Iris pigment epithelial cell (primary cell): ENCODE data around the gene URB1.
A peak's percentile ranks its signal among the peaks of the same experiment; 100 is the strongest.
"Not testable (repeated sequence)": the region's sequence is repeated elsewhere in the genome, so short reads cannot be mapped to it uniquely, and the experiment has no call there.

Experiments used
- DNase-seq: peaks from one replicate; pipeline ENCODE4 v3.0.0-alpha.2; 2011; ENCODE audit warnings: low read depth

The URB1 gene

DNA sequence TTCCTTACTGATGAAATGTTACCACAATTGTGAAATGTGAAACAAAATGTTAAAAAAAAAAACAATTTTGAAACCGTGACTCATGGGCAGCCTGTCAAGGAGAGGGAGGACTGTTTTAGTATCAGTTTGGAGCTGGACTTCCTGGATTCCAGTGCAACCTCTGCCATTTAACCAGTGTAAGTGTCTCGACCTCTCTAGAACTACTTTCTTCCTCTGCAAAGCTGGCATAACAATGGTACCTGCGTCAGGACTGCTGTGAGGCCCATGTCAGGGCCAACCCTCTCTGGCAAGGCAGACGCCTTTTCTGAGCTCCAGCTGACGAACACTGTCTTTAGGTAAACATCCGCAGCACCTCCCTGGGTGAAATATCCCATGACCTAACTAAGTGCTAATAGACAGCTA, 20.9 kb downstream of the URB1 start:
- peak; percentile 90 for DNase-seq

- peak; percentile 38 for DNase-seq
Measured at GRCh38 chr21:32370998-32371766, 21.6 kb downstream of the URB1 start.

DNA sequence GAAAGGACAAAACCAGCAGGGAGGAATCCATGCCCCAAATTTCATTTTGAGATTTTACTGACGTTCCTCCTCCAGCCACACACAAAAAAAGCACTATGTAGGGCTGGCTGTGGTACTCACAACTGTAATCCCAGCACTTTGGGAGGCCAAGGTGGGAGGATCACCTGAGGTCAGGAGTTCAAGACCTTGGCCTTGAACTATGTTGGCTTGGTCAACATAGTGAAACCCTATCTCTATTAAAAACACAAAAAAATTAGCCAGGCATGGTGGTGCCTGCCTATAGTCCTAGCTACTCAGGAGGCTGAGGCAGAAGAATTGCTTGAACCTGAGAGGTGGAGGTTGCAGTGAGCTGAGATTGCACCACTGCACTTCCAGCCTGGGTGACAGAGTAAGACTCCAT, 23.9 kb downstream of the URB1 start:
- not testable (repeated sequence) for DNase-seq

GRCh38 chr21:32368386-32368785, 24.4 kb downstream of the URB1 start:
- peak; percentile 96 for DNase-seq

DNA sequence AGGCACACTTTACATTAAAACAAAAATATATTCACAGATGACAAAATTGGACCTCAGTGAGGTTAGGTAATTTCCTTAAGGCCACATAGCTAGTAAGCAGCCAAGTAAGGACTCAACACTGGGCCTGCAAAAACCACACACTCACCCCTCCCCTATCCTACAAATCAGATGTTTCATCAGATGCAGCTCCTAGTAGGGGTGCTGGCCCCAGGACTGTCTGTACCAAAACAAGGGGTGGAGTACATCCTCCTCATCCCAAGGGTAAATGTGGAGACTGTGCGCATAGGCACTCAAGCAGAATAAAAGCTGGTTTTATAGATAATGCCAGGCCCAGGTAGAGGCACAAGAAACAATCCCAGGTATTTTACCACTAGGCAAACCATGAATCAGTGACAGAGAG, 25.7 kb downstream of the URB1 start:
- DNase-seq: peak; percentile 73

DNA sequence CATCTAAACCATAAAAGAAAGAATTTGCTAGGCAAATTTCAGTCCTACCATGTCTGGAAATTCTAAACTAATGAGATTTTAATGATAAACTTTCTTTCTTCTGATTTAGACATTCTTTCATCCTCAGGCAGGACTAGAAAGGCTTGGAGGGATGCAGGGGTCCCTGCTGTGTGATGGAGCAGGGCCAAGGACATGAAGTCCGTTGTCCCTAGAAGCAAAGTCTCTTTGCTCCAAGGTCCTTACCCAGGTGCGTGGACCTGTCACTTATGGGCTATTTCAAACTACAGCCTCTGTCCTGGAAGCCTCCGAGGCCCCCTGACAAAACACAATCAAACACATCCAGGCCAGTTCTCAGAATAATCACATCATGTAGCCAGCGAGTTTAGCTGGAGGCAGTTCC, 26.6 kb downstream of the URB1 start:
- DNase-seq: no peak

DNA sequence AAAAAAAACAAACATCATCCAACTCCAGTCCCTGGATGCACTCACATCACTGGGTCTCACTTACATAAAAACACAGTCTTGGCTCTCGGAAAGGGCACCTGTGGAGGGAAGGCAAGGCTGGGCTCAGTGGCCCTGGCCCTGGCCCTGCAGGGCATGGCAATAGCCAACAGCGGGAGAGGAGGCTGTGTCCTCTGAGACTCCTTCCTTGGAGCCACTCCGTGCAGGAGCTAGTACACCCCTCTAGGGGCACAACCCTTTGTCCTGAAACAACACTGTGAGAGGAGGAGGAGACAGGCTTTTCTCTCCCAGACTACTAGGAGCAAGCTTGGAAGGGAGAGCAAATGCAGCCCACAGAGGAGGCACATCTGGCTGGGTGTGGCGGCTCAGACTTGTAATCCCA, 28.0 kb downstream of the URB1 start:
- DNase-seq: no peak

GRCh38 chr21:32364387-32364786, 28.4 kb downstream of the URB1 start:
- peak; percentile 64 for DNase-seq

DNA sequence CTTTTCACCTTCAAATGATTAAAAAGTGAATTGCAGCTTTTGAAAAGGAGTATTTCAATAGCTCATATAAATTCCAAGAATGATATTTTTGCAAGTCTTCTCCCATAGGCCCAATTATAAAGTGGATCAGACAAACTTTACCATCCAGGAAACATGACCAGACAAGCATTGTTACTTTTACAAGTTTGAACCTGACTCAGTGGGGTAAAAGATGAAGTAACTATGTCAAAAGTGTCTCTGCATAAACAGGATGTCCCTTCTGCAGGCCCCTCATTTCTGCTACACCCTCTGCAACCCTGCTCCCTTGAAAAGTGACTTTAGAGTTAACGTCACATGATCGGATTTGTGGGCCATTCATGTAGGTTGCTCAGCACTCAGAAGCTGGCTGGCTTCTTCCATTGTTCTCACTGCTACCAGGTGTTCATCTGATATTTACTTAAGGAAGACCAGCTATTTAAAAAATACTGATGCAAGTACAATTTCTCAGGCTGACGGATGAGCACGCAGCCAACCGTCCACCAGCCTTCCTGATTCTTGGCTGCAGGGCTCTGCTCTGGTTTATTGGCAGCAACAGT, 32.3 kb downstream of the URB1 start:
- no peak for DNase-seq

GRCh38 chr21:32359719-32360260, 33.0 kb downstream of the URB1 start:
- peak; percentile 22 for DNase-seq

DNA sequence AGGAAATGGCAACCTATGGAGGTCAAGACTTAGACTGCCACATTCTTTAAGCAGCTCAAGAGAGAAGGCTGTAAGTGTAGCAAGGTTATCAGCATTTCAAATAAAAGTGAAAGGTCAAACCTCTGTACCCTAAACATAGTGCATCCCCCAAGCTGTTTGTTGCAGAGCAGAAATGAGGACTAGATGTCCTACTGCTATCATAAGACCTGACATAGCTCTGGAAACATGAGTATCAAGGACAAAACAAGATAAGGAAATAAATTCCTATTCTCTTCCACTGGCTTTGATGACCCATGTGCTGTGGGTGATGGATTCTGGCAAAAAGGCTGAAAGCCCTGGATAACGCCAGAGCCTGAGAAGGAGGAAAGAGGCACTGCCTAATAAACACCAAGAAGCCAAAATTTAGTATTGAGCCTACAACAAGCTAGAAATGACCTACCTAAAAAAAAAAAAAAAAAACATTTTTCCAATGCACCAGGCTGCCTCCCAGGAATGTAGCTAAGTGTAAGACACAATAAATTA, 35.9 kb downstream of the URB1 start:
- DNase-seq: no peak

DNA sequence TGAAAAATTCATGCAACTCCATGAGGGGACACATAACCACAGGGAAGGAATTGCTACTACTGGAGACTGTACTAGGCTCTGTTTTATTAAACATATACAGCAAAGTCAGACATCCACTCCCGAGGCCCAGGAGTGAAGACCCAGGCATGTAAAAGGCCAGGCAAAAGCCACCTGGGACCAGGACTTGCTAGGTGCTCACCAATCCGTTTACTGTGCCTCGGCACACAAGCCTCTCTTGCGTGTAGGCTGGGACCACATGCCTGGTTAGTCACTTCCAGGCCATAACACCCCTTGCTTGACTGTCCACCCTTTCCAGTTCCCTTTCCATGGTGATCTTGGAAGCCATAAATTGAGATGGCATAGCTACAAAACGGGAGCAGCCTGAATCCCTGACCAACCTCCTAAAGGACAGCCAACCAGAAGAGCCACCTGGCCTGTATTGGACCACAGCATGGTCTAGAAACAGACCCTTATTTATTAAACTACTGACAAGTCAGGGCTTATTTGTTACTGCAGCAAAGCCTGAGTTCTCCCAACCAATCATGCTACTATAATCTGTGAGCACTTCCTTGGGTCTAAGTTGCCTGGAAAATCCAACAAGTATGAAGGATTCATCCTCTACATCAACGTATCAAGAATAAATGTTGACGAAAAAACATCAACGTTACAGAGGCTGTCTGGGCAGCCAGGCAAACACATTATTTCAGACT, 39.7 kb downstream of the URB1 start:
- no peak for DNase-seq

DNA sequence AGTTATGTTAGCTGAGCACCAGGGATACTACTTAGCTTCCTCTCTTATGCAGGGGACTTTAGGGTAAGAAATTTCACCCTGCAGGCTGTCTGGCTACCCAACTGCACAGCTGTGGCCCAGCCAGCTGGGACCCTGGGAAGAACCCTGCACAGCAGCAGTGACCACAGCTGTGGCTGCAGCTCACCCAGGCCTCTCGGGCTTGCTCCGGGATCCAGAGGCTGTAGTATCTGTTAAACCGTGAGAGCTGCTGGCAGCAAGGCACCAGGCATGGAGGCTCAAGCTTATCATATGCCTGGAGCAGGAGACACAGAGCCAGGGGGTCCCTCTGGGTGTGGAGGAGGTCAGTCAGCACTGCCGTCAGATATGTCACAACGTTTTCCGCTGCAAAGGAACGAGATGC, 40.3 kb downstream of the URB1 start:
- DNase-seq: no peak

DNA sequence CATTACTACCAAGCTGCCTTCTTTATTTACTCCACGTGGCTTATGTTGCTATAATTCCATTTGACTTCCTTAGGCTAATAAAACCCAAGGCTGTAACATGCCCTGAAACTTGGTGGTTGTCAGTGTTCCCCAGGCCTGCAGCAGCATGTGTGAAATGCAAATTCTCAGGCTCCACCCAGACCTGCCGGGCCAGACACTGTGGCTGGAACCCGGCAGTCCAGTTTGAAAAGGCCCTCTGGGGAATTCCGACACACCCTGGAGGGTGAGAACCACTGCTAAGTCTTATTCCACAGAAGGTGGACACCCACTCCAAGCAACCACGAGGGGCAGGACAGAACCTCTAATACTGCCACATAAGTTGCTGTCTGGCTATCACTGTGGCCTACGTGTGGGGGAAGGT, 41.4 kb downstream of the URB1 start:
- DNase-seq: no peak

DNA sequence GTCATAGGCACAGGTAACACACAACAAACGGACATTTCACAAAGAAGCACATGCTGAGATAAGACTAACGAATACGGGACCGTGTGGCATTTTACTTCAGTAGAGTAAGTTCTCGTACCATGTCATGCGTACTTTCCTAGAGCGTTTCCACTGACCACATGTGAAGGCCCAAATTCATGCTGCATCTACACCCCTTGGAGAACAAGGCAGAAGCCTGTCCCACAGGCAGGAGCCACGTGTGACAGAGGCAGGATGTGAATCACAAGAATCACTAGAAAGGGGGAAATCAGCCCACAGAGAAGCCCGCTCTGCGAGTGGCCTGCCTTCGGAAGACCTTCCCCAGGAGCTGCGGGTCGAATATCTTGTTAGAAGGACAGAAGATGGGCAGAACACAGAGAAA, 41.8 kb downstream of the URB1 start:
- DNase-seq: no peak

DNA sequence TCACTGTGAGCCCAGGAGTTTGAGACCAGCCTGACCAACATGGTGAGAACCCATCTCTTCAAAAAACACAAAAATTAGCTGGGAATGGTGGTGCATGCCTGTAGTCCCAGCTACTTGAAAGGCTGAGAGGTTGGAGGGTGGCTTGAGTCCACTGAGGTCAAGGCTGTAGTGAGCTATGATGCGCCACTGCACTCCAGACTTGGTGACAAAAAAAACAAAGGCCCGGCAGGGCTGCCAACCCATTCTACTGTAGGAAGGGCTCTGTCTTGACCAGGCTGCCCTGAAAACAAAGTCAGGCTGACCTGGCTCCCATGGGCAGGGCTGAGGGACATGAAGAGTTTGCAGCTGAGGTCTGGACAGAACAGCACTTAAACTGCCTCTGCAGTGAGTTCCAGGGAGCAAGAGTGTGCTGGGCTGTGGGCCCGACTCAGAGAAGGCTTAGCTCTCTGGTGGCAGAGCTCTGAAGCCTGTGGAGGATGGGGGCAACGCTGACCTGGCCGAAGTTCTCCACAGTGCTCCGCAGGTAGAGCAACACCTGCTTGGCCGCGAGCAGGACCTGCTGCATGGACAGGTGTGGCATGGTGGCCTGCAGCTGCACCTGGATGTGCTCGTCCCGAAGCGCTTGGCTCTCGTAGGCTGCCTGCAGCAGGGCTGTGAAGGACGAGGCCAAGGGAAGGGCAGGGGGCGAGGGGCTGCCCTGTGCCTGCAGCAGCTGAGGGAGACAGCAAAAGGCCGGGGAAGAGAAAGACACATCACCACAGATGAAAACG, 42.4 kb downstream of the URB1 start:
- DNase-seq: no peak

GRCh38 chr21:32349333-32349944, 43.4 kb downstream of the URB1 start:
- no peak for DNase-seq

DNA sequence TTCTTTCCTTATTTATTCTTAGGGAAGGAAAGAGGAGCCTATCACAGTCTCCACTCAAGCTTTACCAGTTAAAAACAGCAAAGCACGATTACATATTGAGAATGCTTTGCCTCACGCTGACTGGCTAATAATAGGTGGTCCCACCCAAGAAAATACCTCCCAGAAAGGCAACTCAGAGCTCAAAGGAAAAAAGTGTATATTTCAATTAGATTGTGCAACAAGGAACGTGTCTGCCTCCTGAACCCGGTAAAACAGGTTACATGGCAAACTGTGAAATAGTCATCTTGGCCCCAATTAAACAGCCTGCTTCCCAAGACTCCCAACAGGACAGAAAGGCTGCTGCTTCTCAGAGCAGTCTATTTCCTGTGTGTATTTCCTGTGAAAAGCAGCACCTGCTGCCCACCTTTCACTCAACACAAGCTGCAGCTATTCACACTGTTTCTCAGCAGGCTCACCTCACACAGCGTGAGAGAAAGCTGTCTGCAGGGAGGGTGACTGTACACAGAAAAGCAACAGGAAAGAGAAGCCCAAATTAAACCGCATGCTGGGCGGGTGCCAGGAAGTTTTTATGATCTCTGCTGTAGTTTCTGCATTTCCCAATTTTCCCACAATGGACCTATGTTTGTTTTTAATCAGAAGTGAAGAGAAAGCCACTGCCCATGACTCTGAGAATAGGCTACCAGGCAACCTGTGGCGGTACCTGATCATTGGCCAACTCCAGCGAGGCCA, 44.0 kb downstream of the URB1 start:
- no peak for DNase-seq

DNA sequence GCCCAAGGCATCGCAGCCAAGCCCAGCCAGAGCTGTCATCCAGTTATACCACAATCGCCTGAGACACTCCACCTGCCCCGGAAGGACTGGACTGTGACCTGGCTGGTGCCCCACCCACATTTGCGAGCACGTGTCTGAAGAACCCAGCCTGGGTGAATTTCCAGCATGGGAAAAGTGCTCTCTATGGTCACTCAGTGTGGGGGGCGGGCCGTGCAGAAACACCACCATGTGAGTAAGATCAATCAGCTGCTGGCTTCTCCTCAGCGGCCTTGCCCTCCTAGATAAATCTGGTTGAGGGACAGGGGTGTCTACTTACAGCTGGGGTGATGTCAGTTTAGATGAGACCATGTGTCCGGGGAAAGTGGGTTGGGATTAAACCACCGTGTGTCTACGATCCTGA, 44.8 kb downstream of the URB1 start:
- no peak for DNase-seq

DNA sequence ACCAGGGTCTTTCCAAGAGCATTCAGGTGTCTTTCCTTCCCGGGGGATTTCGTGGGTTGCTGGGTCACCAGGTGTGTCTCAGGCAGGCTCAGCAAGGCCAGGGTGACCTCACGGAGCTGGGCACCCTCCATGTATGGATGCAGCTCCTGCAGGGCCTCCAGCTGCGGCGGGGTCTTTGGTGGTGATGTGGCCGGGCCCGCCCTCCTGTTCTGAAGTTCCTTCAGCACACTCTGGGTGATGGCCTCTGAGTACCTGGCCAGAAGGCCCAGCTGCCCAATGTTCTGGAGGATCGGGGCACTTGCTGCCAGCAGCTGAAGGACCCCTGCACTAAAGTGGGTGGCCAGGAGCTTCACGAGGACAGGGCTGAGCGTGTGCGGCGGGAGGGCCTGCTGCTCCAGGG, 45.5 kb downstream of the URB1 start:
- DNase-seq: no peak

DNA sequence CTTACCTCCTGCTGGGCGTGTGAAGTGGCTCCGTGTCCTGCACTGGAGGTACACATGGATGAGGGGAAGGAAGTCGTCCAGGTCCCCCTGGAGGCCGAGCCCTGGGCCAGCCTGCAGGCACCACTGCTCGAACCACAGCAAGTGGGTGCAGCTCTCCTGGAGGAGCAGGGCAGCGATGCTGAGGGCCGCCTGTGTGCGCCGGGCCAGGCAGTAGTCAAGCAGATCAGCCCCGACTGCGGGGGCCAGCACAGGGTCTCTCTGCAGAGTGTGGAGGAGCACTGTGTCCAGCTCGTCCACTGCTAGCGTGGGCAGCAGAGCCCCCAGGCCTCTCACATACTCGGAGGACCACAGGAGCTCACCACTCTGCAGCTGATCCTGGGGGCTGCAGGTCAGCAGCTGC, 45.9 kb downstream of the URB1 start:
- no peak for DNase-seq
